ENCODE results near the gene AKAP7.
"Not testable (repeated sequence)": the region's sequence is repeated elsewhere in the genome, so short reads cannot be mapped to it uniquely, and the experiment has no call there.

Gene AKAP7

DNA sequence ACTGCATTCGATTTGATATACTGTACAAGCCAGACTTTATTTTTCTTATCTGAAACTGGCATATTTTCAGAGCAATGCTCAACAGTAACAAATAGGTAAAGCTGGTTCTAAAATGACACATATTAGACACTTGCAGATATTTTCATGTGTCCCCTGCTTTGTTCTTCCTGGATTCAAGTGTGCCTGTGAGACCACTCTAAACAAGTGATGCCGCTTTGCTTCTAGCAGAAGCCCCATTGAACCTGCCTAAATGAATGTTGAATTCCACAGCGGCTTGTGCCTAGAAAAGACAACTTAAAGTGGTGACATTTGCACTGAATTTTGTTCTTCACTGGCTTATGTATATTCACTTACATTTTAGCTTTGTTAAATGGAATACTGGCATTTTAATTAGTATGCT lies 115.7 kb downstream of the AKAP7 start:
- DNase-seq (ENCODE audit: low spot score) = no peak

DNA sequence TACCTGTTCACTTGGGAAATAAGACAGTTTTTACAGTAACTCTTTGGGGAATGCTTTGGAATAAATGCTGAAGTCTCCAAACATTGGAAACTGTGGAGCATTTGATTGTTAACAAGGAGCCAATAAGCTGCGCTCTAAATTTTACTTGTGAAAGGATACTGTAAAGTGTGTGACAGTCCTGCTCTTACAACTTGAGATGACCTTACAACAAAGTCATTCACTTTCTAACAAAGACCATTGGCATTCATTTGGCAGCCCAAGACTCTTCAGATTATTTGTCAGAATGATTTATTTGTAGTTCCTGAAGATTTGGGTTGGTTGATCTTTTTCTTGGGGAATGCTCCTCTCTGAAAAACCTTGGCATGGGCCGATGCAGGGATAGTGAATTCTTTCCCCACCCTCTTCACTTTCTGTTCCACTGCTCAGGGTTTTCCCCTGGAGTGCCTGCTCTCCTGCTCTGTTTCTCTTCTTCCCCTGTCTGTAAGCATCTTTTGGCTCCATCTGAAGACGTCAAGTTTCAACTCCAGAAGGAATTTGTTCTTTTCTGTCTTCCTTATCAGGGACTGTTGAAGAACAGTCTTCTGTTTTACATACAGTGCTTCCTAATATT lies 116.4 kb downstream of the AKAP7 start:
- TF ChIP-seq, protein P1, sequence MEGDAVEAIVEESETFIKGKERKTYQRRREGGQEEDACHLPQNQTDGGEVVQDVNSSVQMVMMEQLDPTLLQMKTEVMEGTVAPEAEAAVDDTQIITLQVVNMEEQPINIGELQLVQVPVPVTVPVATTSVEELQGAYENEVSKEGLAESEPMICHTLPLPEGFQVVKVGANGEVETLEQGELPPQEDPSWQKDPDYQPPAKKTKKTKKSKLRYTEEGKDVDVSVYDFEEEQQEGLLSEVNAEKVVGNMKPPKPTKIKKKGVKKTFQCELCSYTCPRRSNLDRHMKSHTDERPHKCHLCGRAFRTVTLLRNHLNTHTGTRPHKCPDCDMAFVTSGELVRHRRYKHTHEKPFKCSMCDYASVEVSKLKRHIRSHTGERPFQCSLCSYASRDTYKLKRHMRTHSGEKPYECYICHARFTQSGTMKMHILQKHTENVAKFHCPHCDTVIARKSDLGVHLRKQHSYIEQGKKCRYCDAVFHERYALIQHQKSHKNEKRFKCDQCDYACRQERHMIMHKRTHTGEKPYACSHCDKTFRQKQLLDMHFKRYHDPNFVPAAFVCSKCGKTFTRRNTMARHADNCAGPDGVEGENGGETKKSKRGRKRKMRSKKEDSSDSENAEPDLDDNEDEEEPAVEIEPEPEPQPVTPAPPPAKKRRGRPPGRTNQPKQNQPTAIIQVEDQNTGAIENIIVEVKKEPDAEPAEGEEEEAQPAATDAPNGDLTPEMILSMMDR (IDR thresholded peaks at IDR 0.05; ENCODE audit: extremely low read depth, missing control alignments) = no peak
- DNase-seq (ENCODE audit: low spot score) = no peak

More for the DNA sequence above, 115.7 kb downstream of the AKAP7 start:
- TF ChIP-seq, protein P1 (IDR thresholded peaks at IDR 0.05; ENCODE audit: extremely low read depth, missing control alignments) = no peak

DNA sequence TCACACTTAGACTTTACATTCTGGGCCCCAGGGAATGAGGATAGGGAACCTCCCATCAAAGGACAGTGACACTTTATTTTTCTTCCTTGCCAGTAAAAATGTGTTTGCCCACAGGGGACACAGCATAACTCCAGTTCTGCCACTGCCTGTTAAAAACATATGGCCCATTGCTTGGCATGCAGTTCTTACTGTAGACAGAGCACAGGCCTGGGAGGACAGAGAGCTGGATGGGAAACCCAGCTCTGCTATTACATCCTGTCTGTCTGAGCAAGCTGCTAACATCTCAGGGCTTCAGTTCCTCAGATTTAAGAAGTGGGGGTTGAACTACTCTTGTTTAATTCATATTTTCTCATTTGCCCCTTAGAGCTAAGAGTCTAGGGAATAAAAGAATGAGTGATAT lies 120.2 kb downstream of the AKAP7 start:
- DNase-seq (ENCODE audit: low spot score) = no peak
- TF ChIP-seq, protein P1 (IDR thresholded peaks at IDR 0.05; ENCODE audit: extremely low read depth, missing control alignments) = no peak

DNA sequence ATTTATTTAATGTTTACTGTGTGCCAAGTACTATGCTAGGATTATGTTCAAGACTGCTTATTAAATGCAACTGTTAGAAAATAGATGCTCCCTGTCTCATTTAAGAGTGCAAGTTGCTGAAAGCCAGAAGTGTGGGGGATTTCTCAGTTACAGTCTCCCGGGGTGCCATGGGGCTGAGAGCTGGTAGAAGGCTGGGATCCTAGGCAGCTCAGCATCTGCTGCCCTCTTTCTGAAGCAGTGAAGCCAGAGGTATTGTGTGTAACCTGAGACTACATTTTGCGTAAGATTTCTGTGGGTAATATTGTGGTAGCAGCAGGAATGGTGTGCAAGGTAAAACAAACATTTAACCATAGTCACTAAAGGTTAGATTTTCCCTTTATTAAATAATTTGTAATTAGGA lies 120.6 kb downstream of the AKAP7 start:
- DNase-seq (ENCODE audit: low spot score) = no peak
- TF ChIP-seq, protein P1 (IDR thresholded peaks at IDR 0.05; ENCODE audit: extremely low read depth, missing control alignments) = no peak

DNA sequence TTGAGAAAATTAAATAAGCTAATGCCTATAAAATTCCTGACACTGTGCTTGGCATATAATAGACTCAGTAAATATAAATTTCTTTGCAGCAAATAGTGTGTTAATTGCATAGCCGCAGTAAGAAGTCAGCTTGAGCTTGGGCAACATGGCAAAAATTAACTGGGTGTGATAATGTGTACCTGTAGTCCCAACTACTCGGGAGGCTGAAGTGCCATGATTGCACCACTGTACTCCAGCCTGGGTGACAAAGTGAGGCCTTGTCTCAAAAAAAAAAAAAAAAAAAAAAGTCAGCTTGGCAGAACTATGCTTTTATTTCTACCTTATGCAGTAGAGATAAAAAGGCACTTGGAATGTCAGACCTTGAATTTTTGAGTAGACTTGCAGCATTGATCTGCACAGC lies 121.8 kb downstream of the AKAP7 start:
- TF ChIP-seq, protein P1 (IDR thresholded peaks at IDR 0.05; ENCODE audit: extremely low read depth, missing control alignments) = no peak
- DNase-seq (ENCODE audit: low spot score) = no peak

DNA sequence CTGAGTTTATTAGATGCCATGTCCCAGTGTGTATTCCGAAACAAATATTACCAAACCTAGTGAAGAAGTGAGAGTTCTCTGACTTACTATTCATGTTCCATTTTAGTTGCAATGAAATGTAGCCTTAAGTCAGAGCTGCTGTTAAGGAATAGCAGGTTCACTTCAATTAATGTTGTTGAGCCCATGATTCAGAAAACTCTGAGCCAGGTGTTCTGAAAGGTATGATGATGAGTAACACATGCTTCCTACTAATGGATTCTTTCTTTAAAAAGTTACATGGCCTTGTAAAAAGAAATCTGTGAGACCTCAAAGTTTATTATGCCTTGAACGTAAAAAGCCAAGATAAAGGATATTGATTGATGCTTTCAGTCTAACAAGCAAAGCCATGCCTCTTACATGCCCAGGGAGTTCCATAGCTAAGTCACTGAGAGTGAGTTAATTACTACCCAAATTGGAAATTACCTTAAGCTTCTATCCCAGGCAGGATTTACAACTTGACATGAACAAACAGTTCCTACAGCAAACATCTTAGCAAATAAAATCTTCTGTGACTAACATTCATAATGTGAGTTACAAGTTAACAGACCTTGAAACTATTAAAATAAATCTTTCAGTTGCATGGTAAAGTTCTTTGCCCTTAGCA lies 122.9 kb downstream of the AKAP7 start:
- TF ChIP-seq, protein P1 (IDR thresholded peaks at IDR 0.05; ENCODE audit: extremely low read depth, missing control alignments) = no peak
- DNase-seq (ENCODE audit: low spot score) = no peak

DNA sequence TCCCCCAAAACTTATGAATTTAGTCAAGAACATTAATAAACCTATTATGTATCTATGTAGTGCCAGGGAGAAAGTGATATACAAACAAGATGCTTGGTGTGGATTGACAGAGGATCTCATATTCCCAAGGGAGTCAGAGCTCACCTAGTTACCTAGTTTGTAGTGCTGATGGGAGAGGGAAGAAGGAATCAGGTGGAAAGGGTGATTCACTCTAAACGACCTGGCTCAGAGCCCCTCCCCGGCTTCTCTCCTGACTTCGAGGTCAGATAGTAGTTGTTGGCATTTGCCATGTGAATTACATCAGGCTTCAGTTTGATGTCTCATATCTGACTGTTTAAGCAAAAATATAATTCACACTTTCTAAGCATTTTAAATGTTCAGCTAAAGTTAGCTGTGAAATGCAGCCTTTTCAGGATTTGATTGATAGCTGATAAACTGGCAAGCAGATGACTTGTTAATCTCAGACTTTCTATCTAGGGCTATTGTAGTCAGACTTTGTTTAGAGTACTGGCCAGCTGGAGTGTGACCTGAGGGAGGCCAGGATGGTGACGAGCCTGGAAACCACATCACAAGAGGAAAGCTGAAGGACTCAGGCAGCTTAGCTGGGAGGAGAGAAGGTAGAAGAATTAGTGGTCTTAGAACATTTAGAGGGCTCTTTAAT lies 123.7 kb downstream of the AKAP7 start:
- DNase-seq (ENCODE audit: low spot score) = no peak
- TF ChIP-seq, protein P1 (IDR thresholded peaks at IDR 0.05; ENCODE audit: extremely low read depth, missing control alignments) = no peak

DNA sequence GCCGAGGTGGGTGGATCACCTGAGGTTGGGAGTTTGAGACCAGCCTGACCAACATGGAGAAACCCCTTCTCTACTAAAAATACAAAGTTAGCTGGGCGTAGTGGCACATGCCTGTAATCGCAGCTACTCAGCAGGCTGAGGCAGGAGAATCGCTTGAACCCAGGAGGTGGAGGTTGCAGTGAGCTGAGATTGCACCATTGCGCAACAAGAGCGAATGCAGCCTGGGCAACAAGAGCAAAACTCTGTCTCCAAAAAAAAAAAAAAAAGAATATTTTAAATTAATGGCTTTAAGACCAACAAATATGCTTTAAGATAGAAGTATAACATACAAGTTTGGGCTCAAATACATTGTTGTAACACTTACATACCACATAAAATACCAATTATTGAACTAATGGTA lies 125.7 kb downstream of the AKAP7 start:
- DNase-seq (ENCODE audit: low spot score) = not testable (repeated sequence)
